Lower leg skin (tissue), 3 donors: ENCODE measurements around the gene CNIH3.

ENCODE experiments used
- CTCF ChIP-seq, 3 donors: fragments of 450-650 bp; IDR thresholded peaks; one replicate each; pipeline ENCODE4 v1.5.1; 2016; ENCODE audit warnings: antibody characterized with exemption in 3 of 3, mild to moderate bottlenecking in 3 of 3, moderate library complexity in 2 of 3
- POLR2A ChIP-seq, 2 donors: fragments of 450-650 bp; IDR thresholded peaks; one replicate each; pipeline ENCODE4 v1.6.1; 2016 to 2017; ENCODE audit warnings: antibody characterized with exemption in 2 of 2, mild to moderate bottlenecking in 1 of 2, moderate library complexity in 1 of 2

GRCh38 chr1:224740685-224741052 lies 124.6 kb downstream of the CNIH3 start:
- no peak for TF ChIP-seq CTCF (IDR thresholded peaks at IDR 0.05)
- TF ChIP-seq POLR2A (IDR thresholded peaks at IDR 0.05), result no peak
